WERI-Rb-1 (cell line): Measurements from ENCODE around the gene KLHL12.
A peak's percentile ranks its signal among the peaks of the same experiment; 100 is the strongest.

ENCODE experiments used
- DNase-seq: peaks from one replicate; pipeline ENCODE4 v3.0.0-alpha.2; 2020
- H3K27ac ChIP-seq: fragments of 250-450 bp; sonication (Bioruptor Pico); 2 replicates; pipeline ENCODE4 v1.5.1; 2020; ENCODE audit warnings: mild to moderate bottlenecking, moderate library complexity
- H3K27me3 ChIP-seq: fragments of 250-450 bp; sonication (Bioruptor Pico); 2 replicates; pipeline ENCODE4 v1.5.1; 2021; ENCODE audit warnings: mild to moderate bottlenecking, low read depth, moderate library complexity; ENCODE audit not compliant: insufficient read depth, severe bottlenecking
- H3K36me3 ChIP-seq: fragments of 250-450 bp; sonication (Bioruptor Pico); 2 replicates; pipeline ENCODE4 v1.5.1; 2020; ENCODE audit warnings: mild to moderate bottlenecking, moderate library complexity
- H3K4me3 ChIP-seq: 2 replicates; pipeline ENCODE4 v1.5.1; 2011; ENCODE audit warnings: low read depth, mild to moderate bottlenecking, control low read depth, low read length
- H3K9me3 ChIP-seq: fragments of 250-450 bp; sonication (Bioruptor Pico); 2 replicates; pipeline ENCODE4 v1.5.1; 2021; ENCODE audit warnings: mild to moderate bottlenecking, moderate library complexity; ENCODE audit not compliant: severe bottlenecking
- CTCF ChIP-seq: IDR thresholded peaks from 2 replicates; pipeline ENCODE4 v1.5.1; 2011; ENCODE audit warnings: low read depth, mild to moderate bottlenecking, control low read depth, inconsistent platforms, low read length

KLHL12 gene

GRCh38 chr1:202968351-202968750 lies 41.3 kb upstream of the KLHL12 start:
- no peaks in the 10 kb centered on the region for H3K27me3 ChIP-seq
- H3K27ac ChIP-seq = no peak overlapping the region
- peak overlapping the region; percentile 68 for H3K4me3 ChIP-seq
- H3K9me3 ChIP-seq = no peaks in the 10 kb centered on the region
- H3K36me3 ChIP-seq = peaks cover 27% of the 10 kb centered on the region
- no peak for TF ChIP-seq CTCF
- no peak for DNase-seq

- no peak for TF ChIP-seq CTCF
- H3K9me3 ChIP-seq = no peaks in the 10 kb centered on the region
- no peaks in the 10 kb centered on the region for H3K27me3 ChIP-seq
- peaks cover 33% of the 10 kb centered on the region for H3K36me3 ChIP-seq
- no peak for DNase-seq
- peak overlapping the region; percentile 62 for H3K27ac ChIP-seq
- peak overlapping the region; percentile 68 for H3K4me3 ChIP-seq
Observed at GRCh38 chr1:202967684-202968281, 40.7 kb upstream of the KLHL12 start.

- peak overlapping the region; percentile 86 for H3K4me3 ChIP-seq
- H3K27ac ChIP-seq = peak overlapping the region; percentile 46
- no peak for TF ChIP-seq CTCF
- H3K27me3 ChIP-seq = no peaks in the 10 kb centered on the region
- H3K36me3 ChIP-seq = peaks cover 46% of the 10 kb centered on the region
- no peak for DNase-seq
- no peaks in the 10 kb centered on the region for H3K9me3 ChIP-seq
Observed at GRCh38 chr1:202966006-202966898, 39.2 kb upstream of the KLHL12 start.

- Histone ChIP-seq H3K36me3 (peaks cover 52% of the 10 kb centered on the region), H3K4me3 (no peak overlapping the region), H3K9me3 (no peaks in the 10 kb centered on the region), H3K27me3 (no peaks in the 10 kb centered on the region), H3K27ac (no peak overlapping the region)
- TF ChIP-seq CTCF = no peak
- DNase-seq = no peak
Observed at GRCh38 chr1:202965422-202965821, 38.4 kb upstream of the KLHL12 start.

GRCh38 chr1:202964791-202965410 lies 37.9 kb upstream of the KLHL12 start:
- no peak overlapping the region for H3K4me3 ChIP-seq
- TF ChIP-seq CTCF = no peak
- no peak for DNase-seq
- H3K27me3 ChIP-seq = no peaks in the 10 kb centered on the region
- H3K9me3 ChIP-seq = no peaks in the 10 kb centered on the region
- H3K27ac ChIP-seq = no peak overlapping the region
- H3K36me3 ChIP-seq = peaks cover 52% of the 10 kb centered on the region
